CD4-positive, alpha-beta T cell (primary cell): Measurements from ENCODE around the gene EFHD2. TPM values are rescaled to one million over a fixed set of nuclear protein-coding genes. Genes with fewer than 3 reads are reported as not detected.

Experiments used
- ATAC-seq: fragments of 200-7000 bp; cut with Tn5 transposase; one replicate; pipeline ENCODE4 v1.10.0; 2022; ENCODE audit warnings: mild to moderate bottlenecking; ENCODE audit not compliant: poor library complexity
- CTCF ChIA-PET: fragments of 350-600 bp; sonication (Branson Sonifier 250); formaldehyde crosslinking; loops from one replicate; lab custom pipeline; 2021; ENCODE audit warnings: antibody characterized with exemption, inconsistent platforms; lab: Charles Lee
- POLR2A ChIA-PET: fragments of 350-600 bp; sonication (Branson Sonifier 250); formaldehyde crosslinking; loops from one replicate; lab custom pipeline; 2021; ENCODE audit warnings: antibody characterized with exemption, inconsistent platforms; lab: Charles Lee
- DNase-seq, 14 experiments: peaks; one replicate each; pipeline ENCODE4 v3.0.0-alpha.2; 2013 to 2020; ENCODE audit warnings: mixed read lengths in 2 of 14
- H3K27ac ChIP-seq, 2 donors: one replicate each; pipeline versions ENCODE4 v1.5.1 to v1.7.0; 2013; ENCODE audit warnings: low read length in 2 of 2, low read depth in 1 of 2, mild to moderate bottlenecking in 1 of 2
- H3K27me3 ChIP-seq, 2 experiments: 1 replicate in 1 of 2; 2 replicates in 1 of 2; pipeline versions ENCODE4 v1.6.1 to v1.7.0; 2013; ENCODE audit warnings: low read length in 2 of 2, control low read depth in 1 of 2, mild to moderate bottlenecking in 1 of 2, moderate library complexity in 1 of 2; ENCODE audit not compliant: insufficient read depth in 2 of 2, control insufficient read depth in 1 of 2
- H3K36me3 ChIP-seq: one replicate; pipeline ENCODE4 v1.6.1; 2013; ENCODE audit warnings: low read length, control low read depth; ENCODE audit not compliant: insufficient read depth
- H3K4me1 ChIP-seq: one replicate; pipeline ENCODE4 v1.6.1; 2013; ENCODE audit warnings: low read length, control low read depth; ENCODE audit not compliant: insufficient read depth
- H3K4me3 ChIP-seq: one replicate; pipeline ENCODE4 v1.5.1; 2013; ENCODE audit warnings: mild to moderate bottlenecking, low read length, moderate library complexity
- H3K9me3 ChIP-seq, 2 experiments: 1 replicate in 1 of 2; 2 replicates in 1 of 2; pipeline versions ENCODE4 v1.6.1 to v1.7.0; 2013; ENCODE audit warnings: low read length in 2 of 2, mild to moderate bottlenecking in 2 of 2, control low read depth in 1 of 2, moderate library complexity in 1 of 2; ENCODE audit not compliant: control insufficient read depth in 1 of 2, insufficient read depth in 1 of 2
- H3K27ac Mint-ChIP-seq: one replicate; pipeline ENCODE4 v1.8.0; 2020; ENCODE audit warnings: mixed read lengths
- H3K27me3 Mint-ChIP-seq: one replicate; pipeline ENCODE4 v1.8.0; 2021; ENCODE audit warnings: mixed read lengths
- H3K36me3 Mint-ChIP-seq: one replicate; pipeline ENCODE4 v1.8.0; 2021; ENCODE audit warnings: low read depth, mixed read lengths
- H3K4me1 Mint-ChIP-seq: one replicate; pipeline ENCODE4 v1.8.0; 2021; ENCODE audit warnings: low read depth, mixed read lengths
- H3K4me3 Mint-ChIP-seq: one replicate; pipeline ENCODE4 v1.8.0; 2020; ENCODE audit warnings: mild to moderate bottlenecking, mixed read lengths
- H3K9me3 Mint-ChIP-seq: one replicate; pipeline ENCODE4 v1.8.0; 2020; ENCODE audit warnings: mixed read lengths
- intact Hi-C, 2 experiments: fragments of 100-400 bp; cut with DNase I in 1 of 2; cut with micrococcal nuclease in 1 of 2; formaldehyde crosslinking; loops; one replicate each; pipeline versions ENCODE4 v1.15.1 to v1.9.0; 2023 to 2025; cut with DNase I, micrococcal nuclease
- total RNA-seq, 174 experiments: library from RNA in 2 of 174; stranded (reverse) in 2 of 174; gene quantifications; one replicate each; pipeline ENCODE4 v1.2.3 and lab custom pipeline; 2021 to 2026
- TF ChIP-seq, protein P1 (sequence below): fragments of 200-600 bp; IDR thresholded peaks from one replicate; pipeline ENCODE4 v1.8.0; 2022; ENCODE audit warnings: antibody characterized with exemption, mild to moderate bottlenecking

The EFHD2 gene
- total RNA-seq, 2 experiments from 2014 or later = 79.1 to 80.9 TPM

DNA sequence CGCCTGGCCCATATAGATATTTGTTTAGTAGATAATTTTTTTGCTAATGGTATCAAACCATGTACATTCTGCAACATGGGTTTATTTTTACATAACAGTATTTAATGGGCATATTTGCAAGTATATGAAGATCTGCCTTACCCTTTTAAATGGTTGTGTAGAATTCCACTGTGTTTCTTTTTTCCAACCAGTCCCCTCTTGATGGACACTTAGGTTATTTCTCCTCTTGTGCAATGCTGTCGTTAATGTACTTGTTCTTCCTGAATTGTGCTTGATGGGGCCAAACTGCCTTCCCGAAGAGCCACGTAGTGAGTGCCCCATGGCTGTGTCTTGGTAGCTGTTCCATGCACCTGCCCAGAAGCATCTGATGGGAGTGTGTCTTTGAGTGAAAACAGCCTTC, 39.4 kb upstream of the EFHD2 start:
- Mint-ChIP-seq H3K4me3 (no peak overlapping the region), H3K4me1 (no peaks in the 10 kb centered on the region), H3K27ac (no peak overlapping the region), H3K27me3 (no peaks in the 10 kb centered on the region), H3K36me3 (no peaks in the 10 kb centered on the region), H3K9me3 (no peaks in the 10 kb centered on the region)
- ChIA-PET CTCF (no interaction called here), POLR2A (no interaction called here)
- DNase-seq (no peak), ATAC-seq (no peak)
- TF ChIP-seq, protein P1, sequence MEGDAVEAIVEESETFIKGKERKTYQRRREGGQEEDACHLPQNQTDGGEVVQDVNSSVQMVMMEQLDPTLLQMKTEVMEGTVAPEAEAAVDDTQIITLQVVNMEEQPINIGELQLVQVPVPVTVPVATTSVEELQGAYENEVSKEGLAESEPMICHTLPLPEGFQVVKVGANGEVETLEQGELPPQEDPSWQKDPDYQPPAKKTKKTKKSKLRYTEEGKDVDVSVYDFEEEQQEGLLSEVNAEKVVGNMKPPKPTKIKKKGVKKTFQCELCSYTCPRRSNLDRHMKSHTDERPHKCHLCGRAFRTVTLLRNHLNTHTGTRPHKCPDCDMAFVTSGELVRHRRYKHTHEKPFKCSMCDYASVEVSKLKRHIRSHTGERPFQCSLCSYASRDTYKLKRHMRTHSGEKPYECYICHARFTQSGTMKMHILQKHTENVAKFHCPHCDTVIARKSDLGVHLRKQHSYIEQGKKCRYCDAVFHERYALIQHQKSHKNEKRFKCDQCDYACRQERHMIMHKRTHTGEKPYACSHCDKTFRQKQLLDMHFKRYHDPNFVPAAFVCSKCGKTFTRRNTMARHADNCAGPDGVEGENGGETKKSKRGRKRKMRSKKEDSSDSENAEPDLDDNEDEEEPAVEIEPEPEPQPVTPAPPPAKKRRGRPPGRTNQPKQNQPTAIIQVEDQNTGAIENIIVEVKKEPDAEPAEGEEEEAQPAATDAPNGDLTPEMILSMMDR = no peak
- Histone ChIP-seq H3K4me3 (no peak overlapping the region), H3K27me3 (no peaks in the 10 kb centered on the region), H3K27ac (no peak overlapping the region), H3K36me3 (no peaks in the 10 kb centered on the region), H3K9me3 (no peaks in the 10 kb centered on the region), H3K4me1 (no peaks in the 10 kb centered on the region)
- intact Hi-C loops = no loop called here

DNA sequence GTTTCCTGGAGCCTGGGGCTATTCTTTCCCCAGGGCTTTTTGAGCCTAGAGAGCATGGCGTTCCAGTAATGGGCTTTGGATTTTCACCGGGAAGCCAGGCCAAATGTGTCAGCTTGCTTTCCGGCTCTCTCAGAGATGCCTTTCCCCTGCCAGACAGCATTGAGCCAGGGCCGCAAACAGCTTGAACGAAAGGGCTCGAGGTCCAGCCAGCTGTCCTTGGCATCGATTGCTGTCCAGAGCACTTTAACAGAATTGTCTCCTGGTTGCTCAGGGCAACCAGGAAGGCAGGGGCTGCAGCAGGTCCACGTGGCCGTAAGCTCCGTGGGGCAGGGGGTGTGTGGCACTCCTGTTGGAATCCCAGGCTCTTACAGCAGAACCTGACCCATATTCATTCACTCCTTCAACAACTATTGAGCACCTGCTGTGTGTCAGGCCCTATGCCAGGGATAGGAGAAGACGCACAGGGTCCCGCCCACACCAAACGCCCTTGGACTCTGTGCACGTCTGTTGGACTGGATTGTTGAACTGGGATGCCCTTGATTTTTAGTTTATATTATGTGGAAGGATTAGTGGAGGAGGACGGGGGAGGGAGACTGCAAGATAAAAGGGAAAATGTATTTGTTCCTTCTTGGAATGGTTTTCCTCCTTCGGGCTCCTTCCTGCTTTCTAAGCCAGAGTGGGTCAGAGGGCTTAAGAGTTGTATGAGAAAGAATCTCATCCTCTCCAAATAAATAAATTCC, 38.7 kb upstream of the EFHD2 start:
- Histone ChIP-seq H3K27ac (no peak overlapping the region), H3K36me3 (no peaks in the 10 kb centered on the region), H3K4me3 (no peak overlapping the region), H3K27me3 (no peaks in the 10 kb centered on the region), H3K9me3 (no peaks in the 10 kb centered on the region), H3K4me1 (no peaks in the 10 kb centered on the region)
- ChIA-PET POLR2A (no interaction called here), CTCF (no interaction called here)
- Mint-ChIP-seq H3K36me3 (no peaks in the 10 kb centered on the region), H3K9me3 (no peaks in the 10 kb centered on the region), H3K27ac (no peak overlapping the region), H3K4me1 (no peaks in the 10 kb centered on the region), H3K27me3 (no peaks in the 10 kb centered on the region), H3K4me3 (no peak overlapping the region)
- intact Hi-C loops = no loop called here
- DNase-seq (no peak), ATAC-seq (no peak)
- TF ChIP-seq, protein P1 = no peak

DNA sequence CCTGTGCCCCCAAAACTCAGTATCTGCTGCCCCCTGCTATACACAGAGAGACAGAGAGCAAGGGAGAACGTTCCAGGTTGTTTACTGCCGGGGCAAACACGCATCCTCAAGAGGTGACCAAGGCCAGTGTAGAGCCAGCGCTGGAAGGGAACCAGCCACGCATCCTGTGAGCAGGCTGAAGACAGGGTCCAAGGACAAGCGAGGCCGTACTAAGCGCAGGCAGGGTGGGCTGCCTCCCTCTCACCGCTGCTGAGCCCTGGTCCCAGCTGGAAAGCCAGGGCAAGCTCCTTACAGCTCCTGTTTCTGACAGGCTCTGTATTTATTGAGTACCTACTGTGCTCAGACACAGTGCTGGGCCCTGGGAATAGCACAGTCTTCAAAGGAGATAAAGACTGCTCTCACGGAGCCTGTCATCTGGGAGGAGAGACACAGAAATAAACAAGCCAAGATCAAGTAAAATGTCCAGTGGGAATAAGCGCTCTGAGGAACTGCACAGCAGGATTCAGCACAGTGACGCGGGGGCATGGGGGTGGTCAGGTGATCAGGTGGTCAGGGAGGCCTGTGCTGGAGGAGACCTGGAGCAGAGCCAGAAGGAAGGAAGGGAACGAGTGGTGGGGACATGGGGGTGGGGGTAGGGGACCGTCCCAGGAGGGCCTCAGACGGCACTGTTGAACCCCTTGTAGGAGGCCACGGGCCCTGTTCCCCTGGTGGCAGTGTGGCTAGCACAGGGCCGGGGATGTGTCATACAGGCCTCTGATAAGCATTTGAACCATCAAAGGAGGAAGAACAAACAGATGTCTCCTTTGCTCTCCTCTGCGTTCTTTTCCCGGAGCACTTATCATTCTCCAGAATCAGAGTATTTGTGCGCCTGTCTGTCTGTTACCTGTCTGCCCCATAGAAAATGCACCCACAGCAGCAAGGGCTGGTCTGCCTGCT, 37.8 kb upstream of the EFHD2 start:
- Mint-ChIP-seq H3K27me3 (no peaks in the 10 kb centered on the region), H3K4me3 (no peak overlapping the region), H3K36me3 (no peaks in the 10 kb centered on the region), H3K9me3 (no peaks in the 10 kb centered on the region), H3K4me1 (no peaks in the 10 kb centered on the region), H3K27ac (no peak overlapping the region)
- Histone ChIP-seq H3K27ac (no peak overlapping the region), H3K4me1 (no peaks in the 10 kb centered on the region), H3K4me3 (no peak overlapping the region), H3K27me3 (no peaks in the 10 kb centered on the region), H3K9me3 (no peaks in the 10 kb centered on the region), H3K36me3 (no peaks in the 10 kb centered on the region)
- POLR2A ChIA-PET = no interaction called here
- CTCF ChIA-PET = no interaction called here
- TF ChIP-seq, protein P1 = no peak
- intact Hi-C loops = no loop called here
- ATAC-seq (no peak), DNase-seq (no peak)
